Sigmoid colon (tissue), 7 donors: Measurements from ENCODE around the gene SOX6. TPM values are rescaled to one million over a fixed set of nuclear protein-coding genes. Genes with fewer than 3 reads are reported as not detected.

Experiments used
- DNase-seq: peaks from one replicate; pipeline ENCODE4 v3.0.0-alpha.2; 2019
- H3K27ac ChIP-seq, 4 donors: fragments of 200-600 bp; sonication (generic); one replicate each; pipeline ENCODE4 v1.5.1; 2016 to 2019; ENCODE audit warnings: mild to moderate bottlenecking in 1 of 4
- H3K27me3 ChIP-seq, 3 donors: fragments of 200-600 bp; sonication (generic); one replicate each; pipeline ENCODE4 v1.5.1; 2019; ENCODE audit warnings: mild to moderate bottlenecking in 1 of 3
- H3K36me3 ChIP-seq, 4 donors: fragments of 200-600 bp; sonication (generic); one replicate each; pipeline ENCODE4 v1.5.1; 2016 to 2019
- H3K4me1 ChIP-seq, 4 donors: fragments of 200-600 bp; sonication (generic); one replicate each; pipeline ENCODE4 v1.5.1; 2017 to 2019
- H3K4me3 ChIP-seq, 4 donors: fragments of 200-600 bp; sonication (generic); one replicate each; pipeline ENCODE4 v1.5.1; 2017 to 2019; ENCODE audit warnings: mild to moderate bottlenecking in 2 of 4, moderate library complexity in 1 of 4
- H3K9me3 ChIP-seq, 4 donors: fragments of 200-600 bp in 3 of 4; sonication (generic) in 3 of 4; one replicate each; pipeline versions ENCODE4 v1.5.1 to v1.6.1; 2013 to 2019
- CTCF ChIP-seq, 4 experiments: fragments of 450-650 bp in 3 of 4; fragments of 200-600 bp in 1 of 4; IDR thresholded peaks; one replicate each; pipeline ENCODE4 v1.5.1; 2016 to 2019; ENCODE audit warnings: antibody characterized with exemption in 4 of 4, mild to moderate bottlenecking in 3 of 4, moderate library complexity in 2 of 4
- EP300 ChIP-seq, 4 donors: sonication (generic); formaldehyde crosslinking; IDR thresholded peaks; one replicate each; pipeline ENCODE4 v1.6.1; 2017; ENCODE audit warnings: antibody characterized with exemption in 4 of 4
- POLR2A ChIP-seq, 2 donors: fragments of 450-650 bp; IDR thresholded peaks; one replicate each; pipeline ENCODE4 v1.6.1; 2016; ENCODE audit warnings: antibody characterized with exemption in 2 of 2, mild to moderate bottlenecking in 2 of 2, moderate library complexity in 2 of 2
- POLR2AphosphoS5 ChIP-seq, 4 donors: sonication (generic); formaldehyde crosslinking; IDR thresholded peaks; one replicate each; pipeline ENCODE4 v1.6.1; 2017; ENCODE audit warnings: antibody characterized with exemption in 4 of 4
- WGBS, 2 donors: extraction: QIAGEN DNeasy Blood & Tissue Kit; methylation state at CpG; one replicate each; pipeline ENCODE4 v1.1.7; 2013; 5-methylcytosine and 5-hydroxymethylcytosine counted together
- intact Hi-C: fragments of 100-400 bp; cut with DNase I; formaldehyde crosslinking; loops from one replicate; pipeline ENCODE4 v1.15.1; 2023
- polyA plus RNA-seq, 3 donors: library from polyadenylated mRNA; stranded (reverse); fragments of 200-250 nt; gene quantifications; one replicate each; pipeline ENCODE4 v1.2.3, GENCODE V29; 2013
- total RNA-seq, 4 donors: library from RNA; depleted of rRNA; stranded (reverse); fragments of >200 nt; gene quantifications; one replicate each; pipeline ENCODE4 v1.1.0, GENCODE V29; 2016
- donor health status: healthy with polysubstance abuse.
- donor health status: Bipolar disorder and iron deficiency.
- donor health status: healthy.

The SOX6 gene
- total and polyA plus RNA-seq, 7 donors, result 0.46 to 6.1 (median 1.7) TPM

- intact Hi-C loops, result no loop called here
- Histone ChIP-seq H3K4me1 (no peaks in the 10 kb centered on the region), H3K9me3 (no peaks in the 10 kb centered on the region), H3K27ac (no peak overlapping the region), H3K27me3 (no peaks in the 10 kb centered on the region), H3K36me3 (no peaks in the 10 kb centered on the region), H3K4me3 (no peak overlapping the region)
- TF ChIP-seq POLR2AphosphoS5 (IDR thresholded peaks at IDR 0.05), result no peak
- no peak for DNase-seq
- 82 to 94% methylated on average over 1 of the region's 1 CpG for WGBS, 2 donors
Measured at GRCh38 chr11:16215352-16215751, 141.0 kb downstream of the SOX6 start.

GRCh38 chr11:16211407-16211806, 144.9 kb downstream of the SOX6 start:
- no peak for TF ChIP-seq POLR2A (IDR thresholded peaks at IDR 0.05)
- TF ChIP-seq EP300 (IDR thresholded peaks at IDR 0.05), result no peak
- TF ChIP-seq POLR2AphosphoS5 (IDR thresholded peaks at IDR 0.05), result no peak
- no peak for TF ChIP-seq CTCF (IDR thresholded peaks at IDR 0.05)
- no peaks in the 10 kb centered on the region for H3K9me3 ChIP-seq
- DNase-seq, result no peak
- no peak overlapping the region for H3K27ac ChIP-seq
- no peaks in the 10 kb centered on the region for H3K27me3 ChIP-seq
- H3K4me3 ChIP-seq, result no peak overlapping the region
- H3K4me1 ChIP-seq, result no peaks in the 10 kb centered on the region
- intact Hi-C loops, result no loop called here
- H3K36me3 ChIP-seq, result no peaks in the 10 kb centered on the region

GRCh38 chr11:16204261-16204660, 152.1 kb downstream of the SOX6 start:
- Histone ChIP-seq H3K4me1 (no peaks in the 10 kb centered on the region), H3K36me3 (no peaks in the 10 kb centered on the region), H3K4me3 (no peak overlapping the region), H3K27me3 (no peaks in the 10 kb centered on the region), H3K27ac (no peak overlapping the region), H3K9me3 (no peaks in the 10 kb centered on the region)
- no peak for TF ChIP-seq EP300 (IDR thresholded peaks at IDR 0.05)
- TF ChIP-seq CTCF (IDR thresholded peaks at IDR 0.05), result no peak
- no peak for TF ChIP-seq POLR2A (IDR thresholded peaks at IDR 0.05)
- TF ChIP-seq POLR2AphosphoS5 (IDR thresholded peaks at IDR 0.05), result no peak
- DNase-seq, result no peak
- intact Hi-C loops, result no loop called here
- WGBS, 2 donors, result 83 to 86% methylated on average over 3 of the region's 3 CpGs

GRCh38 chr11:16195651-16196050, 160.7 kb downstream of the SOX6 start:
- Histone ChIP-seq H3K4me3 (no peak overlapping the region), H3K27me3 (no peaks in the 10 kb centered on the region), H3K27ac (no peak overlapping the region), H3K9me3 (no peaks in the 10 kb centered on the region), H3K4me1 (no peaks in the 10 kb centered on the region), H3K36me3 (no peaks in the 10 kb centered on the region)
- 72 to 82% methylated on average over 3 of the region's 3 CpGs for WGBS, 2 donors
- DNase-seq, result no peak
- intact Hi-C loops, result no loop called here
- no peak for TF ChIP-seq POLR2AphosphoS5 (IDR thresholded peaks at IDR 0.05)
- TF ChIP-seq EP300 (IDR thresholded peaks at IDR 0.05), result no peak
- no peak for TF ChIP-seq CTCF (IDR thresholded peaks at IDR 0.05)
- TF ChIP-seq POLR2A (IDR thresholded peaks at IDR 0.05), result no peak

- intact Hi-C loops, result no loop called here
- no peaks in the 10 kb centered on the region for H3K27me3 ChIP-seq
- no peak overlapping the region for H3K4me3 ChIP-seq
- TF ChIP-seq EP300 (IDR thresholded peaks at IDR 0.05) (no peak), POLR2AphosphoS5 (IDR thresholded peaks at IDR 0.05) (no peak), POLR2A (IDR thresholded peaks at IDR 0.05) (no peak), CTCF (IDR thresholded peaks at IDR 0.05) (no peak)
- no peaks in the 10 kb centered on the region for H3K9me3 ChIP-seq
- no peaks in the 10 kb centered on the region for H3K36me3 ChIP-seq
- no peak for DNase-seq
- WGBS, 2 donors, result 37 to 63% methylated on average over 2 of the region's 2 CpGs
- no peak overlapping the region for H3K27ac ChIP-seq
- no peaks in the 10 kb centered on the region for H3K4me1 ChIP-seq
Measured at GRCh38 chr11:16194566-16194965, 161.8 kb downstream of the SOX6 start.
